Measurements from ENCODE around the gene CPTP.
"Not testable (repeated sequence)": the region's sequence is repeated elsewhere in the genome, so short reads cannot be mapped to it uniquely, and the experiment has no call there.

The CPTP gene

DNA sequence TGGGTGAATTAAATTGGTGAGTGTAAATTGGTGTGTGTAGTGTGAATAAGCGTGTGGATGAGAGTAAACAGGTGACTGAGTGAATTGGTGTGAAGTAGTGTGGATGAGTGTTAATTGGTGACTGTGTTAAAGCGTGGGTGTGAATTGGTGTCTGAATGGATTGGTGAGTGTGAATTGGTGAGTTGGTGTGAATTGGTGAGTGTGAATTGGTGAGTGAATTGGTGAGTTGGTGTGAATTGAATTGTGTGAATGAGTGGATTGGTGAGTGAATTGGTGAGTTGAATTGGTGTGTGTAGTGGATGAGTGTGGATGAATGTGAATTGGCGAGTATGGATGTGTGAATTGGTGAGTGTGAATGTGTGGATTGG, 42.1 kb downstream of the CPTP start:
- H3K27ac ChIP-seq (ENCODE audit: low read depth, low read length) = no peak overlapping the region
- H3K4me2 ChIP-seq (ENCODE audit: low read depth, low read length, poor library complexity, severe bottlenecking) = no peak overlapping the region
- H2AFZ ChIP-seq (ENCODE audit: low read depth, low read length, severe bottlenecking) = no peak overlapping the region
- H3K27me3 ChIP-seq (ENCODE audit: low read length) = no peaks in the 10 kb centered on the region
- no peaks in the 10 kb centered on the region for H3F3A ChIP-seq (ENCODE audit: insufficient read depth)
- H3K9me2 ChIP-seq (replicated peaks; ENCODE audit: insufficient read depth, low read length) = no peaks in the 10 kb centered on the region
- no peak overlapping the region for H3K4me3 ChIP-seq (ENCODE audit: insufficient read depth, low read length, poor library complexity, severe bottlenecking)
- peaks cover 16% of the 10 kb centered on the region; the same call in 1 of the 2 replicates for H3K9me3 ChIP-seq (ENCODE audit: insufficient read depth, low read length)
- no peak overlapping the region for H3K9ac ChIP-seq (ENCODE audit: low read length)
- no peaks in the 10 kb centered on the region for H3K36me3 ChIP-seq (ENCODE audit: low read length)
- H3K79me2 ChIP-seq (ENCODE audit: insufficient read depth, low read length) = no peaks in the 10 kb centered on the region
- no peak for TF ChIP-seq EZH2phosphoT487 (conservative IDR thresholded peaks at IDR 0.05; ENCODE audit: low read length)
- TF ChIP-seq, protein P1, sequence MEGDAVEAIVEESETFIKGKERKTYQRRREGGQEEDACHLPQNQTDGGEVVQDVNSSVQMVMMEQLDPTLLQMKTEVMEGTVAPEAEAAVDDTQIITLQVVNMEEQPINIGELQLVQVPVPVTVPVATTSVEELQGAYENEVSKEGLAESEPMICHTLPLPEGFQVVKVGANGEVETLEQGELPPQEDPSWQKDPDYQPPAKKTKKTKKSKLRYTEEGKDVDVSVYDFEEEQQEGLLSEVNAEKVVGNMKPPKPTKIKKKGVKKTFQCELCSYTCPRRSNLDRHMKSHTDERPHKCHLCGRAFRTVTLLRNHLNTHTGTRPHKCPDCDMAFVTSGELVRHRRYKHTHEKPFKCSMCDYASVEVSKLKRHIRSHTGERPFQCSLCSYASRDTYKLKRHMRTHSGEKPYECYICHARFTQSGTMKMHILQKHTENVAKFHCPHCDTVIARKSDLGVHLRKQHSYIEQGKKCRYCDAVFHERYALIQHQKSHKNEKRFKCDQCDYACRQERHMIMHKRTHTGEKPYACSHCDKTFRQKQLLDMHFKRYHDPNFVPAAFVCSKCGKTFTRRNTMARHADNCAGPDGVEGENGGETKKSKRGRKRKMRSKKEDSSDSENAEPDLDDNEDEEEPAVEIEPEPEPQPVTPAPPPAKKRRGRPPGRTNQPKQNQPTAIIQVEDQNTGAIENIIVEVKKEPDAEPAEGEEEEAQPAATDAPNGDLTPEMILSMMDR (IDR thresholded peaks at IDR 0.05; ENCODE audit: insufficient read depth, low read length, poor library complexity, severe bottlenecking) = no peak
- no peaks in the 10 kb centered on the region for H4K20me1 ChIP-seq (ENCODE audit: low read depth, low read length)

DNA sequence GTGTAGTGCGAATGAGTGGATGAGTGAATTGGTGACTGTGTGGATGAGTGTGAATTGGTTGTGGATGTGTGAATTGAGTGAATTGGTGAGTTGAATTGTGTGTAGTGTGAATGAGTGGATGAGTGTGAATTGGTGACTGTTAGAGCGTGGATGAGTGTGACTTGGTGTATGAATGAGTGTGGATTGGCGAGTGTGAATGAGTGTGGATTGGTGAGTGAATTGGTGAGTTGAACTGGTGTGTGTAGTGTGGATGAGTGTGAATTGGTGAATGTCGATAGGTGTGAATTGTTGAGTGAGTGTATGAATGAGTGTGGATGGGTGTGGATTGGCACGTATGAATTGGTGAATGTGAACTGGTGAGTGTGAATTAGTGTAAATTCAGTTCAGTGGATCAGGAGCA, 42.7 kb downstream of the CPTP start:
- no peaks in the 10 kb centered on the region for H3K36me3 ChIP-seq (ENCODE audit: low read length)
- no peaks in the 10 kb centered on the region for H4K20me1 ChIP-seq (ENCODE audit: low read depth, low read length)
- H3K27ac ChIP-seq (ENCODE audit: low read depth, low read length) = no peak overlapping the region
- no peaks in the 10 kb centered on the region for H3K27me3 ChIP-seq (ENCODE audit: low read length)
- TF ChIP-seq EZH2phosphoT487 (conservative IDR thresholded peaks at IDR 0.05; ENCODE audit: low read length) = no peak
- TF ChIP-seq, protein P1 (IDR thresholded peaks at IDR 0.05; ENCODE audit: insufficient read depth, low read length, poor library complexity, severe bottlenecking) = no peak
- no peak overlapping the region for H2AFZ ChIP-seq (ENCODE audit: low read depth, low read length, severe bottlenecking)
- peaks cover 16% of the 10 kb centered on the region; the same call in 1 of the 2 replicates for H3K9me3 ChIP-seq (ENCODE audit: insufficient read depth, low read length)
- no peak overlapping the region for H3K4me3 ChIP-seq (ENCODE audit: insufficient read depth, low read length, poor library complexity, severe bottlenecking)
- H3K4me2 ChIP-seq (ENCODE audit: low read depth, low read length, poor library complexity, severe bottlenecking) = no peak overlapping the region
- no peaks in the 10 kb centered on the region for H3F3A ChIP-seq (ENCODE audit: insufficient read depth)
- H3K9me2 ChIP-seq (replicated peaks; ENCODE audit: insufficient read depth, low read length) = no peaks in the 10 kb centered on the region
- no peak overlapping the region for H3K9ac ChIP-seq (ENCODE audit: low read length)
- H3K79me2 ChIP-seq (ENCODE audit: insufficient read depth, low read length) = no peaks in the 10 kb centered on the region

DNA sequence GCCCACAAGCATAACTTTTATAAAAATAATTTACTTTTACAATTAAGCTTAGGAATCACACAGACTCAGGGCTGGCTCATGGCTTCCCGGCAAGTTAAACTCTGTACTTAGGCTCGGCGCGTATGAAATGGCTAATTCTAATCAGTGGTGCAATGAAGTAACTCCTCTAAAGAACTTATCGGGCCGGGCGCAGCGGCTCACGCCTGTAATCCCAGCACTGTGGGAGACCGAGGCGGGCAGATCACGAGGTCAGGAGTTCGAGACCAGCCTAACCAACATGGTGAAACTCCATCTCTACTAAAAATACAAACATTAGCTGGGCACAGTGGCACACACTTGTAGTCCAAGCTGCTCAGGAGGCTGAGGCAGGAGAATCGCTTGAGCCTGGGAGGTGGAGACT, 45.5 kb downstream of the CPTP start:
- H3K27ac ChIP-seq (ENCODE audit: low read depth, low read length); H3K9ac ChIP-seq (ENCODE audit: low read length): not testable (repeated sequence)
- peaks cover 18% of the 10 kb centered on the region for H3K79me2 ChIP-seq (ENCODE audit: insufficient read depth, low read length)

DNA sequence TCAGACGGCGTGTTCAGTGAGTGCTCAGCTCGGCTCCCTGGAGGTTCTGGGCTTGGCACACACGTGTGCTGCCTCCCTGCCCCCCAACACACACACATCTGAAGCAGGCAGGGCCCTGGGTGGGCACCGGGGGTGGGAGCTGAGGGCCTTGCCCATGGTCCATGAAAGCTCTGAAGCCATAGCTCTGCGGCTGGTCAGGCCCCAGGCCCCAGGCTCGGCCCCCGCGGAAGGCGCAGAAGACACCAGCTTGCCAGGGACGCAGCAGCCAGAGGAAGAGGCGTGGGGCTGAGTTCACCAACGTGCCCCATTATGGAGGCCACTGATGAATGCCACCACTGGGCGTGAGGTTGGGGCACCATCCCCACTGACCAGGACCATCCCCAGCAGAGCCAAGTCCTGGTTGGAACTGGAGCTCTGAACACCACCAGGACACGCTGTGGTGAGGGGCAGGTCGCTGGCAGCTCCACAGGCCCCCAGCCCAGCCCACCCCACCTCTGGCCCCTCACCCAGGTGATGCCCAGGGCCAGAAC, 46.2 kb downstream of the CPTP start:
- Histone ChIP-seq H3K27ac (ENCODE audit: low read depth, low read length) (no peak overlapping the region), H4K20me1 (ENCODE audit: low read depth, low read length) (no peaks in the 10 kb centered on the region), H3K4me2 (ENCODE audit: low read depth, low read length, poor library complexity, severe bottlenecking) (no peak overlapping the region), H2AFZ (ENCODE audit: low read depth, low read length, severe bottlenecking) (no peak overlapping the region), H3F3A (ENCODE audit: insufficient read depth) (peaks cover 2% of the 10 kb centered on the region; the same call in 1 of the 2 replicates), H3K9me3 (ENCODE audit: insufficient read depth, low read length) (peaks cover 15% of the 10 kb centered on the region; the same call in 1 of the 2 replicates), H3K79me2 (ENCODE audit: insufficient read depth, low read length) (peaks cover 18% of the 10 kb centered on the region), H3K27me3 (ENCODE audit: low read length) (no peaks in the 10 kb centered on the region), H3K36me3 (ENCODE audit: low read length) (no peaks in the 10 kb centered on the region), H3K4me3 (ENCODE audit: insufficient read depth, low read length, poor library complexity, severe bottlenecking) (no peak overlapping the region), H3K9ac (ENCODE audit: low read length) (no peak overlapping the region), H3K9me2 (replicated peaks; ENCODE audit: insufficient read depth, low read length) (no peaks in the 10 kb centered on the region)
- TF ChIP-seq, protein P1 (IDR thresholded peaks at IDR 0.05; ENCODE audit: insufficient read depth, low read length, poor library complexity, severe bottlenecking) = no peak
- TF ChIP-seq EZH2phosphoT487 (conservative IDR thresholded peaks at IDR 0.05; ENCODE audit: low read length) = no peak

More for the DNA sequence above, 45.5 kb downstream of the CPTP start:
- not testable (repeated sequence) for H3K9me2 ChIP-seq (replicated peaks; ENCODE audit: insufficient read depth, low read length); H2AFZ ChIP-seq (ENCODE audit: low read depth, low read length, severe bottlenecking); H3F3A ChIP-seq (ENCODE audit: insufficient read depth); H4K20me1 ChIP-seq (ENCODE audit: low read depth, low read length); H3K27me3 ChIP-seq (ENCODE audit: low read length); H3K36me3 ChIP-seq (ENCODE audit: low read length); H3K4me2 ChIP-seq (ENCODE audit: low read depth, low read length, poor library complexity, severe bottlenecking); H3K4me3 ChIP-seq (ENCODE audit: insufficient read depth, low read length, poor library complexity, severe bottlenecking)
- peaks cover 16% of the 10 kb centered on the region; the same call in 1 of the 2 replicates for H3K9me3 ChIP-seq (ENCODE audit: insufficient read depth, low read length)
